IPS DF 6.9 (cell line): ENCODE results near the gene CYP1A2.

Experiments
- DNase-seq: peaks from one replicate; pipeline ENCODE4 v3.0.0-alpha.2; 2013; ENCODE audit warnings: low read depth, low spot score
- H3K27ac ChIP-seq: one replicate; pipeline ENCODE4 v1.5.1; 2013; ENCODE audit warnings: low read length, control low read depth
- H3K27me3 ChIP-seq: 2 replicates; pipeline ENCODE4 v1.6.1; 2013; ENCODE audit warnings: mild to moderate bottlenecking, low read length; ENCODE audit not compliant: control insufficient read depth, insufficient read depth
- H3K36me3 ChIP-seq: 2 replicates; pipeline ENCODE4 v1.6.1; 2013; ENCODE audit warnings: low read length; ENCODE audit not compliant: control insufficient read depth, insufficient read depth
- H3K4me1 ChIP-seq: 2 replicates; pipeline ENCODE4 v1.6.1; 2013; ENCODE audit warnings: low read length; ENCODE audit not compliant: control insufficient read depth, insufficient read depth
- H3K4me3 ChIP-seq: 2 replicates; pipeline ENCODE4 v1.5.1; 2013; ENCODE audit warnings: mild to moderate bottlenecking, low read length
- H3K9me3 ChIP-seq: 2 replicates; pipeline ENCODE4 v1.6.1; 2013; ENCODE audit warnings: low read length, inconsistent platforms; ENCODE audit not compliant: control insufficient read depth, insufficient read depth
- WGBS: extraction: QIAGEN DNeasy Blood & Tissue Kit; methylation state at CpG from one replicate; pipeline ENCODE4 v1.1.7; 2013; ENCODE audit warnings: mixed read lengths, missing lambda C conversion rate; ENCODE audit not compliant: insufficient read length, insufficient coverage; 5-methylcytosine and 5-hydroxymethylcytosine counted together

CYP1A2 gene

DNA sequence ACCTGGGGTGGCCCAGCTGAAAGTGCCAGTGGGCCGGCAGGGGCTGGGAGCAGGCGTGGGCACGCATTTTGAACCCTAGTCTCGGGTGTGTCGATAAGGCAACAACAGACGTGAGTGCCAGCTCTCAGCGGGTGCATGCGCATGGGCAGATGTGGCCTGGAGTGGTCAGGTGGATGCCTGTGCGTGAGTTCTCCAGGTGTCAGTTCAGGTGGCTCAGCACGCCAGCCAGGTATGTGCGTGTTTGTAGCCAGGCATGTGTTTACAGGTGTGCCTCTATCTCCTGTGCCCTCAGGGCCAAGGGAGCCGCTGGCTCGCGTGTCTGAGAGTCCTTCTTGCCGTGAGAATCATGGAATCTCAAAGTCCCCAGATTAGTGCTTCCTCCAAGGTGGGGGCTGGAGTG lies 14.8 kb downstream of the CYP1A2 start:
- WGBS: no CpG with 5 or more reads among the region's 15 CpGs
- Histone ChIP-seq H3K4me3 (no peak overlapping the region), H3K27me3 (no peaks in the 10 kb centered on the region), H3K36me3 (no peaks in the 10 kb centered on the region), H3K27ac (no peak overlapping the region), H3K9me3 (no peaks in the 10 kb centered on the region), H3K4me1 (no peaks in the 10 kb centered on the region)
- no peak for DNase-seq

DNA sequence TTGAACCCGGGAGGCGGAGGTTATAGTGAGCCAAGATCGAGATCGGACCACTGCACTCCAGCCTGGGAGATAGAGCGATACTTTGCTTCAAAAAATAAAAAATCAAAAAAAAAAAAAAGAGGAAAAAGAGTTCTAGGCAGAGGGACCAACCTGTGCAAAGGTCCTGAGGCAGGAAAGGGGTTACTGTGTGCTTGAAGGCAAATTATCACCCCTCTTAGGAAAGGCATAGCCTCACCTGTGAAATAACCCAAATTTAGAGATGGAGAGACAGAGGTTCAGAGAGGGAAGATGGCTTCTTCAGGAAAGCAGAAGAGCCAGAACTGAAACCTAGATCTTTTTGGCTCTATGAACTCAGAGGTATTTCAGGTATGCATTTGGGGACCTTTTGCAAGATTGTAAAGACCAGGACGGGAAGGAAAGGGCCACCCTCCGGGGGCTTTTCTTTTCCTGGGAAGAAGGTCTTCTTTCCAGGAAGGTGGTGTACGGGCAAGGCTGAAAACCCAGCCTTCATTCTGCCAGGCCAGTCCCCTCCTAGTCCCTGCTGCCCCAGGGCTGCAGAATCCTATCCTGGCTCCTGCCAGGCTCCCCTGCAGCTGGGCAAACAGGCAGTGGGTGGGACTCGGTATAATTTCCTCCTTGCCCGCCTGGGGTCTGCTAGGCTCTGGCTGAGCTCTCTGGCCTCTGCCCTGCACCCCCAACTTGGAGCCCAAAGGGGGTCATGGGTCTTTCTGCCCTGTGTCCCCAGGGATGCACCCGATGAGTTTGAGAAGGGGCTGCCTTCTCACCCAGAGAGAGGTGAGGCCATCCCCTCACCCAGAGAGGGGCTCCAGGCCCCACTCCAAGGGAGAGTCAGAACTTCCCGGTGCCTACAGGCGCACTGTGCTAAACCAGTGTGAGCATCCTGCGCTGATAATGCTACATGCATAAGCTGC lies 18.8 kb downstream of the CYP1A2 start:
- H3K27ac ChIP-seq: no peak overlapping the region
- no peak overlapping the region for H3K4me3 ChIP-seq
- no CpG with 5 or more reads among the region's 14 CpGs for WGBS
- H3K36me3 ChIP-seq: no peaks in the 10 kb centered on the region
- no peak for DNase-seq
- no peaks in the 10 kb centered on the region for H3K27me3 ChIP-seq
- no peaks in the 10 kb centered on the region for H3K9me3 ChIP-seq
- peaks cover 3% of the 10 kb centered on the region; the same call in 1 of the 2 replicates for H3K4me1 ChIP-seq

GRCh38 chr15:74768099-74768770 lies 19.6 kb downstream of the CYP1A2 start:
- H3K36me3 ChIP-seq: no peaks in the 10 kb centered on the region
- H3K4me1 ChIP-seq: peaks cover 3% of the 10 kb centered on the region; the same call in 1 of the 2 replicates
- no peaks in the 10 kb centered on the region for H3K9me3 ChIP-seq
- no peak for DNase-seq
- H3K27me3 ChIP-seq: no peaks in the 10 kb centered on the region
- no peak overlapping the region for H3K27ac ChIP-seq
- no CpG with 5 or more reads among the region's 15 CpGs for WGBS
- H3K4me3 ChIP-seq: no peak overlapping the region

DNA sequence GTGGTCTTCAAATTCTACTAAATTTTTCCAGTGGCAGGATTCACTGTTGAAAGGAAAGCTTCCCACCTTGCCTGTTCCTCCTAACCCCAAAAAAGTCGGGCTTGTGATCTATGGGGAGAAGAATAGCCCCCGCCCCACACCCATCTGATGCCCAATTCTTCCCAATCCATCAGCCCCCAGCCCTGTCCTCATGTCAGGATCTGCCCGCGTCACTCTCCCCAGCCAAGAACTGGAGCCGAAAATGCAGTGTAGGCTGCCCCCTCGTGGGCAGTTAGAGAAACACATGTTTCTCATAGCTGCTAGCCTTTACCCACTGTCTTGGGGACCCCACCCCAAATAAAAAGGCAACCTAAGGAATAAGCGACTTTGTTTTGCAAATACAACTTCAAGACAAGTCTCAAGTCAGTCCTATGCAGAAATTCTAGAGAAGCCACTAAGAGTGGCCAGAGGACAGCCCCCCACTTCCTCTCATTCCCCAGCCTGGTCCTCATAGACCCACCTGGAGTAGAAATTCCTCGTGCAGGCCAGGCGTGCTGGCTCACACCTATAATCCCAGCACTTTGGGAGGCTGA lies 20.2 kb downstream of the CYP1A2 start:
- DNase-seq: no peak
- no CpG with 5 or more reads among the region's 9 CpGs for WGBS
- no peaks in the 10 kb centered on the region for H3K36me3 ChIP-seq

GRCh38 chr15:74769463-74770025 lies 20.9 kb downstream of the CYP1A2 start:
- Histone ChIP-seq H3K27ac (no peak overlapping the region), H3K4me3 (no peak overlapping the region), H3K36me3 (no peaks in the 10 kb centered on the region), H3K4me1 (peaks cover 3% of the 10 kb centered on the region; the same call in 1 of the 2 replicates), H3K27me3 (no peaks in the 10 kb centered on the region), H3K9me3 (no peaks in the 10 kb centered on the region)
- no peak for DNase-seq
- WGBS: no CpG with 5 or more reads among the region's 7 CpGs

More for the DNA sequence above, 20.2 kb downstream of the CYP1A2 start:
- Histone ChIP-seq H3K9me3 (no peaks in the 10 kb centered on the region), H3K4me3 (no peak overlapping the region), H3K27me3 (no peaks in the 10 kb centered on the region), H3K27ac (no peak overlapping the region), H3K4me1 (peaks cover 3% of the 10 kb centered on the region; the same call in 1 of the 2 replicates)

- WGBS: no CpG with 5 or more reads among the region's 4 CpGs
- H3K36me3 ChIP-seq: no peaks in the 10 kb centered on the region
- H3K27me3 ChIP-seq: no peaks in the 10 kb centered on the region
- no peak overlapping the region for H3K4me3 ChIP-seq
- no peak overlapping the region for H3K27ac ChIP-seq
- DNase-seq: no peak
- H3K4me1 ChIP-seq: peaks cover 3% of the 10 kb centered on the region; the same call in 1 of the 2 replicates
- no peaks in the 10 kb centered on the region for H3K9me3 ChIP-seq
Measured at GRCh38 chr15:74770211-74770903, 21.7 kb downstream of the CYP1A2 start.

DNA sequence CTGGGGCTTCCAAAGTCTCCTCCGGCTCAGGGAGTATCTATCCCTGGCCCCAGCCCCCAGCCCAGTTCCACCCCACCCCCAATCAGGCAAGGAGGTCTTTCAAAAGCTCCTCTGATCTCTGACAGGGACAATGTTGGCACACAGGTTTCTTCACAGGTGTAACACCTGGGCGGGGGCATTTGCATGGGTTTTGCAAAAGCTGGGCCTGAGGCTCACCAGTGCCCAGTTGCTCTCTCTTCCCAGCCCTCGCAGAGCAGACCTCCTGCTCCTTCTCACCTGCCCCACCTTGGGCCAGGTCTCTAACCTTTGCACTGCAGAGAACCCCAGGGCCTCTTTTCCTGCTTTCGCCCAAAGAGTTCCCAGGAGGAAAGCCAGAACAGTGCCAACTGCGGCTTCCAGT lies 24.7 kb downstream of the CYP1A2 start:
- no peak overlapping the region for H3K4me3 ChIP-seq
- no peaks in the 10 kb centered on the region for H3K27me3 ChIP-seq
- no peak overlapping the region for H3K27ac ChIP-seq
- H3K9me3 ChIP-seq: no peaks in the 10 kb centered on the region
- no CpG with 5 or more reads among the region's 5 CpGs for WGBS
- DNase-seq: no peak
- no peaks in the 10 kb centered on the region for H3K36me3 ChIP-seq
- peaks cover 3% of the 10 kb centered on the region for H3K4me1 ChIP-seq

- Histone ChIP-seq H3K9me3 (no peaks in the 10 kb centered on the region), H3K27ac (no peak overlapping the region), H3K36me3 (no peaks in the 10 kb centered on the region), H3K27me3 (no peaks in the 10 kb centered on the region), H3K4me1 (peaks cover 3% of the 10 kb centered on the region), H3K4me3 (no peak overlapping the region)
- no peak for DNase-seq
- WGBS: no CpG with 5 or more reads among the region's 5 CpGs
Measured at GRCh38 chr15:74773731-74774252, 25.1 kb downstream of the CYP1A2 start.

- H3K27me3 ChIP-seq: no peaks in the 10 kb centered on the region
Measured at GRCh38 chr15:74775132-74775562, 26.5 kb downstream of the CYP1A2 start.

More at GRCh38 chr15:74775132-74775562, 26.5 kb downstream of the CYP1A2 start:
- WGBS: no CpG with 5 or more reads among the region's 5 CpGs
- Histone ChIP-seq H3K4me3 (no peak overlapping the region), H3K9me3 (no peaks in the 10 kb centered on the region), H3K4me1 (peaks cover 3% of the 10 kb centered on the region), H3K27ac (no peak overlapping the region), H3K36me3 (no peaks in the 10 kb centered on the region)
- no peak for DNase-seq
